IMR-90 (cell line): ENCODE results near the gene ENDOD1. TPM values are rescaled to one million over a fixed set of nuclear protein-coding genes. Genes with fewer than 3 reads are reported as not detected.

Source experiments
- ATAC-seq: fragments of 200-7000 bp; cut with Tn5 transposase; 2 replicates; pipeline ENCODE4 v1.9.1; 2020; ENCODE audit warnings: low read depth, mild to moderate bottlenecking, moderate library complexity
- BruUV-seq: library from RNA; stranded (reverse); fragments of 400-500 nt; replicated peaks from 2 replicates; lab custom pipeline; 2021; lab: Mats Ljungman, UMichigan
- CTCF ChIA-PET: fragments of 300-600 bp; formaldehyde crosslinking; extraction: SDS; loops from one replicate; lab custom pipeline; 2021; ENCODE audit warnings: antibody characterized with exemption; lab: Yijun Ruan, JAX
- POLR2A ChIA-PET: fragments of 300-600 bp; sonication (Branson Sonifier 250); formaldehyde crosslinking; loops from one replicate; lab custom pipeline; 2022; ENCODE audit warnings: antibody characterized with exemption; ENCODE audit not compliant: unreplicated experiment; lab: Charles Lee
- DNase-seq: peaks from one replicate; pipeline ENCODE4 v3.0.0; 2013
- H2AFZ ChIP-seq: replicated peaks from 2 replicates; pipeline ENCODE3; 2013; ENCODE audit warnings: low read length, mild to moderate bottlenecking; ENCODE audit not compliant: poor library complexity
- H2AK5ac ChIP-seq: 2 replicates; pipeline ENCODE4 v1.6.1; 2013; ENCODE audit warnings: low read depth, low read length, inconsistent platforms
- H2AK9ac ChIP-seq: replicated peaks from 2 replicates; pipeline ENCODE3; 2013; ENCODE audit warnings: mild to moderate bottlenecking, low read depth, low read length, moderate library complexity; ENCODE audit not compliant: poor library complexity
- H2BK120ac ChIP-seq: 2 replicates; pipeline ENCODE4 v1.6.1; 2013; ENCODE audit warnings: low read depth, low read length, inconsistent platforms
- H2BK15ac ChIP-seq: 3 replicates; pipeline ENCODE4 v1.6.1; 2013; ENCODE audit warnings: low read depth, low read length, inconsistent platforms
- H2BK20ac ChIP-seq: 2 replicates; pipeline ENCODE4 v1.6.1; 2013; ENCODE audit warnings: low read depth, mild to moderate bottlenecking, inconsistent platforms, low read length, moderate library complexity
- H2BK5ac ChIP-seq: 2 replicates; pipeline ENCODE4 v1.6.1; 2013; ENCODE audit warnings: mild to moderate bottlenecking, low read depth, low read length, inconsistent platforms; ENCODE audit not compliant: poor library complexity, severe bottlenecking
- H3K14ac ChIP-seq: replicated peaks from 2 replicates; pipeline ENCODE4 v1.6.1; 2013; ENCODE audit warnings: low read depth, low read length, inconsistent platforms
- H3K18ac ChIP-seq: 2 replicates; pipeline ENCODE4 v1.6.1; 2013; ENCODE audit warnings: low read depth, low read length, control low read depth
- H3K23ac ChIP-seq: 2 replicates; pipeline ENCODE4 v1.6.1; 2013; ENCODE audit warnings: low read depth, low read length, inconsistent platforms
- H3K27ac ChIP-seq: 2 replicates; pipeline ENCODE4 v1.5.1; 2013; ENCODE audit warnings: mild to moderate bottlenecking, control low read depth, low read length; ENCODE audit not compliant: insufficient read depth
- H3K27me3 ChIP-seq: 2 replicates; pipeline ENCODE4 v1.6.1; 2013; ENCODE audit warnings: low read length; ENCODE audit not compliant: control insufficient read depth, insufficient read depth
- H3K36me3 ChIP-seq: 2 replicates; pipeline ENCODE4 v1.6.1; 2013; ENCODE audit warnings: low read length, mixed read lengths; ENCODE audit not compliant: control insufficient read depth, insufficient read depth
- H3K4ac ChIP-seq: 2 replicates; pipeline ENCODE4 v1.6.1; 2013; ENCODE audit warnings: low read depth, low read length, inconsistent platforms
- H3K4me1 ChIP-seq: 2 replicates; pipeline ENCODE4 v1.6.1; 2013; ENCODE audit warnings: low read length, mixed read lengths; ENCODE audit not compliant: control insufficient read depth, insufficient read depth
- H3K4me2 ChIP-seq: 2 replicates; pipeline ENCODE4 v1.6.1; 2013; ENCODE audit warnings: low read depth, mild to moderate bottlenecking, control low read depth, low read length, moderate library complexity
- H3K4me3 ChIP-seq: 2 replicates; pipeline ENCODE4 v1.5.1; 2013; ENCODE audit warnings: low read depth, mild to moderate bottlenecking, control low read depth, low read length, moderate library complexity; ENCODE audit not compliant: insufficient read depth
- H3K56ac ChIP-seq: 2 replicates; pipeline ENCODE4 v1.6.1; 2013; ENCODE audit warnings: low read length, inconsistent platforms; ENCODE audit not compliant: insufficient read depth; ENCODE audit errors: extremely low read depth
- H3K79me1 ChIP-seq, 2 experiments: 2 replicates each; pipeline ENCODE4 v1.6.1; 2013; ENCODE audit warnings: low read length in 2 of 2, inconsistent platforms in 1 of 2, low read depth in 1 of 2
- H3K9ac ChIP-seq: 2 replicates; pipeline ENCODE4 v1.6.1; 2013; ENCODE audit warnings: low read depth, low read length, control low read depth
- H3K9me1 ChIP-seq: 2 replicates; pipeline ENCODE4 v1.6.1; 2013; ENCODE audit warnings: low read length, inconsistent platforms; ENCODE audit not compliant: insufficient read depth
- H3K9me3 ChIP-seq: 2 replicates; pipeline ENCODE4 v1.6.1; 2013; ENCODE audit warnings: low read length; ENCODE audit not compliant: control insufficient read depth, insufficient read depth
- H4K20me1 ChIP-seq: 2 replicates; pipeline ENCODE4 v1.6.1; 2013; ENCODE audit warnings: low read length, inconsistent platforms; ENCODE audit not compliant: insufficient read depth
- H4K5ac ChIP-seq: 2 replicates; pipeline ENCODE4 v1.6.1; 2013; ENCODE audit warnings: mild to moderate bottlenecking, low read depth, low read length, control low read depth
- H4K8ac ChIP-seq, 2 experiments: 2 replicates each; pipeline ENCODE4 v1.6.1; 2013; ENCODE audit warnings: low read depth in 2 of 2, low read length in 2 of 2, control low read depth in 1 of 2, inconsistent platforms in 1 of 2
- H4K91ac ChIP-seq: 2 replicates; pipeline ENCODE4 v1.6.1; 2013; ENCODE audit warnings: low read depth, low read length, inconsistent platforms; ENCODE audit not compliant: insufficient read depth
- BHLHE40 ChIP-seq: fragments of 150-350 bp; IDR thresholded peaks from 2 replicates; pipeline ENCODE4 v1.6.1; 2016; ENCODE audit warnings: mild to moderate bottlenecking, low read depth, low read length
- CEBPB ChIP-seq: IDR thresholded peaks from 2 replicates; pipeline ENCODE4 v1.6.1; 2012; ENCODE audit warnings: low read depth, low read length, improper control_type of control experiment
- ELK1 ChIP-seq: fragments of 150-350 bp; IDR thresholded peaks from 2 replicates; pipeline ENCODE4 v1.6.1; 2016; ENCODE audit warnings: low read depth, mild to moderate bottlenecking, low read length, moderate library complexity, borderline replicate concordance
- FOS ChIP-seq: fragments of 150-350 bp; IDR thresholded peaks from 2 replicates; pipeline ENCODE4 v1.6.1; 2016; ENCODE audit warnings: low read depth, low read length
- MAFK ChIP-seq: IDR thresholded peaks from 2 replicates; pipeline ENCODE4 v1.6.1; 2012; ENCODE audit warnings: low read depth, low read length, improper control_type of control experiment
- MAZ ChIP-seq: IDR thresholded peaks from 2 replicates; pipeline ENCODE4 v1.6.1; 2012; ENCODE audit warnings: low read depth, mild to moderate bottlenecking, low read length, improper control_type of control experiment, moderate library complexity, borderline replicate concordance
- MXI1 ChIP-seq: IDR thresholded peaks from 2 replicates; pipeline ENCODE4 v1.6.1; 2012; ENCODE audit warnings: low read depth, mild to moderate bottlenecking, low read length, moderate library complexity, borderline replicate concordance
- NFE2L2 ChIP-seq: fragments of 150-350 bp; IDR thresholded peaks from 2 replicates; pipeline ENCODE4 v1.6.1; 2016; ENCODE audit warnings: low read depth, mild to moderate bottlenecking, low read length
- RAD21 ChIP-seq: IDR thresholded peaks from 2 replicates; pipeline ENCODE4 v1.6.1; 2012; ENCODE audit warnings: low read length, improper control_type of control experiment
- RCOR1 ChIP-seq: IDR thresholded peaks from 2 replicates; pipeline ENCODE4 v1.6.1; 2012; ENCODE audit warnings: mild to moderate bottlenecking, low read length, improper control_type of control experiment; ENCODE audit not compliant: insufficient replicate concordance
- RFX5 ChIP-seq: IDR thresholded peaks from 2 replicates; pipeline ENCODE4 v1.8.0; 2012; ENCODE audit warnings: low read depth, mild to moderate bottlenecking, low read length, moderate library complexity
- USF2 ChIP-seq: fragments of 150-350 bp; IDR thresholded peaks from 2 replicates; pipeline ENCODE4 v1.6.1; 2017; ENCODE audit warnings: mild to moderate bottlenecking, antibody characterized with exemption, low read length, low read depth
- WGBS, 2 experiments: methylation state at CpG; one replicate each; pipeline versions ENCODE4 v1.1.5 to v1.1.7; 2013; ENCODE audit warnings: missing lambda C conversion rate in 2 of 2; ENCODE audit not compliant: insufficient read length in 1 of 2; ENCODE audit errors: extremely low coverage in 2 of 2; 5-methylcytosine and 5-hydroxymethylcytosine counted together
- dilution Hi-C: fragments of 300-500 bp; cut with HindIII; formaldehyde crosslinking; loops from one replicate; pipeline ENCODE4 v1.14.3; 2018; ENCODE audit warnings: low sequenced_read_pairs; ENCODE audit not compliant: unreplicated experiment
- in situ Hi-C: fragments of 300-500 bp; cut with MboI; formaldehyde crosslinking; loops from 3 replicates; pipeline ENCODE4 v1.14.3; 2019; ENCODE audit warnings: low sequenced_read_pairs, inconsistent platforms, mixed read lengths
- intact Hi-C: fragments of 100-400 bp; cut with micrococcal nuclease; formaldehyde crosslinking; loops from 2 replicates; pipeline ENCODE4 v1.10.0; 2022
- polyA plus RNA-seq, 3 experiments: library from polyadenylated mRNA; depleted of rRNA; stranded (reverse); fragments of >200 nt; gene quantifications; 2 replicates each; pipeline ENCODE4 v1.2.3, GENCODE V29; 2012; ENCODE audit warnings: low replicate concordance in 1 of 3
- total RNA-seq: library from RNA; depleted of rRNA; stranded (reverse); fragments of >200 nt; gene quantifications from 2 replicates; pipeline ENCODE4 v1.2.3, GENCODE V29; 2012

The ENDOD1 gene
- total and polyA plus RNA-seq, 2 of the 4 experiments (the other 2 are of a cell fraction), result 7.0 to 17.6 TPM

- intact Hi-C loops (loop anchor here (2.0 kb wide), 1 partner anchor 56 kb away; no protein-coding TSS in a partner anchor), in situ Hi-C loops (no loop called here), dilution Hi-C loops (no loop called here)
- H3K79me1 ChIP-seq, result no peaks in the 10 kb centered on the region
- TF ChIP-seq RCOR1, result no peak
- no peak for TF ChIP-seq MXI1
- TF ChIP-seq RAD21, result no peak
- no peak for TF ChIP-seq BHLHE40
- no peak for TF ChIP-seq CEBPB
- no peak for TF ChIP-seq MAFK
- TF ChIP-seq FOS, result no peak
- no peak for TF ChIP-seq ELK1
- no peak for TF ChIP-seq NFE2L2
- TF ChIP-seq USF2, result no peak
- TF ChIP-seq RFX5, result no peak
- no peak for TF ChIP-seq MAZ
- no peak overlapping the region for H4K5ac ChIP-seq
- ATAC-seq (no peak), DNase-seq (no peak)
- H3K4me1 ChIP-seq, result no peaks in the 10 kb centered on the region
- H4K91ac ChIP-seq, result no peak overlapping the region
- no peak overlapping the region for H2BK20ac ChIP-seq
- CTCF ChIA-PET, result interaction anchor here (0.6 to 1.1 kb wide), 2 partner anchors 538 to 620 kb away, joined by 3 to 5 read pairs; no protein-coding TSS in a partner anchor
- no peak overlapping the region for H2AFZ ChIP-seq
- no peak overlapping the region for H3K9ac ChIP-seq
- H2BK5ac ChIP-seq, result no peak overlapping the region
- no peak overlapping the region for H3K4me3 ChIP-seq
- no peaks in the 10 kb centered on the region for H3K27me3 ChIP-seq
- no peak overlapping the region for H3K18ac ChIP-seq
- no peaks in the 10 kb centered on the region for H3K9me3 ChIP-seq
- no CpG with 5 or more reads among the region's 2 CpGs for WGBS, 2 experiments
- H3K9me1 ChIP-seq, result no peaks in the 10 kb centered on the region
- no peaks in the 10 kb centered on the region for H4K20me1 ChIP-seq
- H4K8ac ChIP-seq, result no peak overlapping the region
- H2BK15ac ChIP-seq, result no peak overlapping the region
- no peak overlapping the region for H3K27ac ChIP-seq
- no peak overlapping the region for H3K14ac ChIP-seq
- POLR2A ChIA-PET, result no interaction called here
- no peak overlapping the region for H3K4me2 ChIP-seq
- no peak overlapping the region for H3K4ac ChIP-seq
- no peak overlapping the region for H3K56ac ChIP-seq
- no peak overlapping the region for H2BK120ac ChIP-seq
- no TSS peak for BruUV-seq
- no peaks in the 10 kb centered on the region for H3K36me3 ChIP-seq
- no peak overlapping the region for H2AK9ac ChIP-seq
- H3K23ac ChIP-seq, result no peak overlapping the region
- H2AK5ac ChIP-seq, result no peak overlapping the region
Observed at GRCh38 chr11:95166781-95167180, 77.1 kb downstream of the ENDOD1 start.
